HepG2 (cell line): ENCODE results near the gene AHSG. TPM values are rescaled to one million over a fixed set of nuclear protein-coding genes. Genes with fewer than 3 reads are reported as not detected.

ENCODE experiments used
- ATAC-seq: fragments of 200-7000 bp; cut with Tn5 transposase; 3 replicates; pipeline ENCODE4 v1.9.1; 2020; ENCODE audit warnings: mild to moderate bottlenecking, moderate library complexity
- BruUV-seq: library from RNA; stranded (reverse); fragments of 400-500 nt; replicated peaks from 2 replicates; lab custom pipeline; 2021; lab: Mats Ljungman, UMichigan
- CTCF ChIA-PET: fragments of 300-600 bp; formaldehyde crosslinking; extraction: SDS; loops from one replicate; lab custom pipeline; 2021; ENCODE audit warnings: low total read pairs, inconsistent platforms, low intra/inter-chr PET ratio; lab: Yijun Ruan, JAX
- POLR2A ChIA-PET: fragments of 350-600 bp; sonication (Branson Sonifier 250); formaldehyde crosslinking; loops from one replicate; lab custom pipeline; 2020; ENCODE audit warnings: antibody characterized with exemption, inconsistent platforms; lab: Yijun Ruan, JAX
- DNase-seq: peaks from one replicate; pipeline ENCODE4 v3.0.0-alpha.2; 2015; ENCODE audit warnings: low spot score
- FAIRE-seq: peaks from 3 replicates; lab custom pipeline; 2011; peaks lifted over from hg19 to GRCh38; lab: Jason Lieb, UNC
- H2AFZ ChIP-seq: one replicate; pipeline ENCODE4 v1.6.1; 2011; ENCODE audit warnings: low read length, inconsistent platforms
- H3K27ac ChIP-seq: fragments of 300-600 bp; 3 replicates; pipeline ENCODE4 v1.8.0; 2011; ENCODE audit warnings: mixed run types, mild to moderate bottlenecking, mixed read lengths, low read length, inconsistent platforms; ENCODE audit not compliant: insufficient read depth; ENCODE audit errors: extremely low read length
- H3K27me3 ChIP-seq, 2 experiments: fragments of 200-600 bp in 1 of 2; 2 replicates in 1 of 2; 3 replicates in 1 of 2; pipeline versions ENCODE4 v1.6.0 to v1.8.0; 2011; ENCODE audit warnings: low read length in 2 of 2, mild to moderate bottlenecking in 2 of 2, moderate library complexity in 2 of 2, inconsistent platforms in 1 of 2; ENCODE audit not compliant: insufficient read depth in 2 of 2, control insufficient read depth in 1 of 2
- H3K36me3 ChIP-seq, 2 experiments: fragments of 200-600 bp in 1 of 2; replicated peaks in 1 of 2; 2 replicates in 1 of 2; 3 replicates in 1 of 2; pipeline versions ENCODE4 v1.5.1 to v1.8.0; 2011; ENCODE audit warnings: low read length in 2 of 2, inconsistent platforms in 1 of 2; ENCODE audit not compliant: insufficient read depth in 2 of 2, control insufficient read depth in 1 of 2
- H3K4me1 ChIP-seq: 2 replicates; pipeline ENCODE4 v1.5.1; 2012; ENCODE audit warnings: low read length, inconsistent platforms; ENCODE audit not compliant: insufficient read depth
- H3K4me2 ChIP-seq: 2 replicates; pipeline ENCODE4 v1.6.0; 2011; ENCODE audit warnings: low read depth, low read length, inconsistent platforms
- H3K4me3 ChIP-seq, 3 experiments: fragments of 200-600 bp in 1 of 3; sonication (generic), shearing (Covaris generic) in 1 of 3; replicated peaks in 1 of 3; 2 replicates each; pipeline ENCODE4 v1.5.1; 2011 to 2016; ENCODE audit warnings: low read length in 3 of 3, inconsistent platforms in 2 of 3, low read depth in 2 of 3, mild to moderate bottlenecking in 2 of 3, control low read depth in 1 of 3, mixed read lengths in 1 of 3; ENCODE audit not compliant: insufficient read depth in 1 of 3
- H3K79me2 ChIP-seq: one replicate; pipeline ENCODE4 v1.6.1; 2011; ENCODE audit warnings: low read length, inconsistent platforms; ENCODE audit not compliant: insufficient read depth
- H3K9ac ChIP-seq: 2 replicates; pipeline ENCODE4 v1.6.0; 2011; ENCODE audit warnings: mild to moderate bottlenecking, low read depth, low read length, inconsistent platforms; ENCODE audit not compliant: insufficient read depth
- H3K9me3 ChIP-seq: 2 replicates; pipeline ENCODE4 v1.5.1; 2012; ENCODE audit warnings: mild to moderate bottlenecking, low read length
- H4K20me1 ChIP-seq: 2 replicates; pipeline ENCODE4 v1.6.0; 2011; ENCODE audit warnings: inconsistent platforms, mild to moderate bottlenecking, low read length, moderate library complexity; ENCODE audit not compliant: insufficient read depth
- ARID3A ChIP-seq: IDR thresholded peaks from 2 replicates; pipeline ENCODE4 v1.6.1; 2012; ENCODE audit warnings: low read depth, low read length, improper control_type of control experiment
- PHF21A ChIP-seq: sonication (generic); formaldehyde crosslinking; IDR thresholded peaks from 2 replicates; pipeline ENCODE4 v1.5.0; 2020; ENCODE audit warnings: mild to moderate bottlenecking, missing genetic modification reagents
- RBFOX2 ChIP-seq: fragments of 200-400 bp; formaldehyde crosslinking; IDR thresholded peaks from 2 replicates; pipeline ENCODE4 v1.6.1; 2017; ENCODE audit warnings: low read depth, mild to moderate bottlenecking, low read length
- TRIM22 ChIP-seq: fragments of 450-650 bp; IDR thresholded peaks from 2 replicates; pipeline ENCODE4 v1.6.1; 2017
- ZBTB42 ChIP-seq: sonication (generic); formaldehyde crosslinking; IDR thresholded peaks from 2 replicates; pipeline ENCODE4 v1.5.0; 2020; ENCODE audit warnings: mild to moderate bottlenecking, missing genetic modification reagents
- ZNF343 ChIP-seq: sonication (generic); formaldehyde crosslinking; IDR thresholded peaks from 2 replicates; pipeline ENCODE4 v1.4.0; 2020; ENCODE audit warnings: mild to moderate bottlenecking, missing genetic modification reagents
- ZNF512 ChIP-seq: sonication (generic); formaldehyde crosslinking; IDR thresholded peaks from 2 replicates; pipeline ENCODE4 v1.4.0; 2020; ENCODE audit warnings: mild to moderate bottlenecking, missing genetic modification reagents
- ZNF616 ChIP-seq: sonication (generic); formaldehyde crosslinking; IDR thresholded peaks from 2 replicates; pipeline ENCODE4 v1.5.0; 2020; ENCODE audit warnings: low read depth, mild to moderate bottlenecking, missing genetic modification reagents
- WGBS: methylation state at CpG from one replicate; pipeline ENCODE4 v1.1.6; 2017; ENCODE audit warnings: low lambda C conversion rate; 5-methylcytosine and 5-hydroxymethylcytosine counted together
- in situ Hi-C: cut with HindIII; loops from 2 replicates; pipeline ENCODE4 v1.10.0; 2017; ENCODE audit warnings: low pct_unique_long_range_greater_than_20kb; ENCODE audit not compliant: extremely low pct_ligation_motif_present
- intact Hi-C: fragments of 100-400 bp; cut with micrococcal nuclease; formaldehyde crosslinking; loops from one replicate; pipeline ENCODE4 v1.10.0; 2022; ENCODE audit not compliant: unreplicated experiment
- polyA plus RNA-seq, 8 experiments: library from polyadenylated mRNA; depleted of rRNA in 3 of 8; stranded (reverse) in 7 of 8; unstranded in 1 of 8; fragments of >200 nt; fragmentation: Illumina TruSeq in 4 of 8; extraction: Trizol in 4 of 8; gene quantifications; 2 replicates each; pipeline versions ENCODE4 v1.2.1 to v1.2.3, GENCODE V29; 2011 to 2016; ENCODE audit warnings: low read depth in 4 of 8, missing spikeins in 1 of 8, mixed read lengths in 1 of 8; ENCODE audit not compliant: insufficient read depth in 1 of 8
- total RNA-seq, 5 experiments: library from RNA; depleted of rRNA; stranded (reverse); fragments of >200 nt; fragmentation: Illumina TruSeq; extraction: Trizol; gene quantifications; 2 replicates each; pipeline ENCODE4 v1.2.3, GENCODE V29; 2016; ENCODE audit warnings: low read depth in 1 of 5

The AHSG gene
- total and polyA plus RNA-seq, 2 of the 13 experiments (the other 11 are each of a cell fraction or from before 2014, with no cell fraction given), result 2,043 to 19,152 TPM

GRCh38 chr3:186577521-186577920 lies 35.3 kb upstream of the AHSG start:
- POLR2A ChIA-PET, result no interaction called here
- intact Hi-C loops, result no loop called here
- CTCF ChIA-PET, result no interaction called here

GRCh38 chr3:186580785-186581184 lies 32.1 kb upstream of the AHSG start:
- no TSS peak for BruUV-seq
- Histone ChIP-seq H4K20me1 (no peaks in the 10 kb centered on the region), H3K9ac (no peak overlapping the region), H3K36me3 (peaks cover 18 to 92% of the 10 kb centered on the region in 2 experiments), H3K27me3 (no peaks in the 10 kb centered on the region), H3K4me1 (no peaks in the 10 kb centered on the region), H3K4me2 (no peak overlapping the region), H3K27ac (no peak overlapping the region), H3K79me2 (peaks cover 2% of the 10 kb centered on the region), H2AFZ (no peak overlapping the region), H3K9me3 (no peaks in the 10 kb centered on the region), H3K4me3 (no peak overlapping the region)
- TF ChIP-seq ZBTB42 (CRISPR knock-in tag) (no peak), ARID3A (no peak), ZNF343 (CRISPR knock-in tag) (no peak), TRIM22 (no peak), ZNF512 (CRISPR knock-in tag) (no peak), PHF21A (CRISPR knock-in tag) (no peak)
- in situ Hi-C loops, result no loop called here
- WGBS, result 98% methylated on average over 3 of the region's 3 CpGs
- POLR2A ChIA-PET, result interaction anchor here (1.6 kb wide), 1 partner anchor 10 kb away, joined by 4 read pairs; the partner anchor contains the start of gene DNAJB11
- ATAC-seq (no peak), FAIRE-seq (peak; percentile 4), DNase-seq (no peak)
- intact Hi-C loops, result no loop called here
- CTCF ChIA-PET, result no interaction called here

More at GRCh38 chr3:186577521-186577920, 35.3 kb upstream of the AHSG start:
- no peak overlapping the region for H3K4me3 ChIP-seq
- no peak for ATAC-seq
- FAIRE-seq, result no peak
- DNase-seq, result no peak
- H3K9ac ChIP-seq, result no peak overlapping the region
- H3K4me1 ChIP-seq, result peaks cover 24% of the 10 kb centered on the region
- H2AFZ ChIP-seq, result no peak overlapping the region
- TF ChIP-seq RBFOX2 (0 out of 2 replicates have a peak, but pooled peaks have one; percentile 18), ZNF616 (no peak)
- no peak overlapping the region for H3K4me2 ChIP-seq
- whole genome bisulfite sequencing, result 91% methylated on average over 2 of the region's 2 CpGs
- H3K27me3 ChIP-seq, result no peaks in the 10 kb centered on the region
- H4K20me1 ChIP-seq, result no peaks in the 10 kb centered on the region
- peaks cover 15% of the 10 kb centered on the region for H3K79me2 ChIP-seq
- no peak overlapping the region for H3K27ac ChIP-seq
- no peaks in the 10 kb centered on the region for H3K9me3 ChIP-seq
- in situ Hi-C loops, result no loop called here
- peaks cover 13 to 90% of the 10 kb centered on the region in 2 experiments for H3K36me3 ChIP-seq
- BruUV-seq, result no TSS peak
